GM12878 (cell line): ENCODE measurements around the gene NCMAP. TPM values are rescaled to one million over a fixed set of nuclear protein-coding genes. Genes with fewer than 3 reads are reported as not detected.

Source experiments
- ATF2 ChIP-seq: IDR thresholded peaks from 2 replicates; pipeline ENCODE4 v1.6.1; 2012; ENCODE audit warnings: low read length, inconsistent platforms
- BMI1 ChIP-seq: fragments of 450-650 bp; IDR thresholded peaks from 2 replicates; pipeline ENCODE4 v1.6.1; 2016; ENCODE audit warnings: mild to moderate bottlenecking, moderate library complexity, borderline replicate concordance
- CHD4 ChIP-seq: fragments of 200-600 bp; sonication (generic); IDR thresholded peaks from 2 replicates; pipeline ENCODE4 v1.6.1; 2016; ENCODE audit warnings: mild to moderate bottlenecking
- FOS ChIP-seq: IDR thresholded peaks from 3 replicates; pipeline ENCODE4 v1.6.1; 2011; ENCODE audit warnings: borderline replicate concordance; ENCODE audit not compliant: insufficient read length; ENCODE audit errors: extremely low read depth
- HCFC1 ChIP-seq: fragments of 150-350 bp; IDR thresholded peaks from 2 replicates; pipeline ENCODE4 v1.6.1; 2014; ENCODE audit warnings: low read length
- HDAC2 ChIP-seq: fragments of 200-600 bp; sonication (generic); IDR thresholded peaks from 2 replicates; pipeline ENCODE4 v1.6.1; 2017
- HDAC6 ChIP-seq: fragments of 200-600 bp; sonication (generic); IDR thresholded peaks from one replicate; pipeline ENCODE4 v1.8.0; 2017; ENCODE audit warnings: antibody characterized with exemption; ENCODE audit not compliant: unreplicated experiment
- IKZF1 ChIP-seq: fragments of 450-650 bp; conservative IDR thresholded peaks from 2 replicates; pipeline ENCODE4 v1.6.1; 2017; ENCODE audit warnings: antibody characterized with exemption, mild to moderate bottlenecking
- IRF4 ChIP-seq: IDR thresholded peaks from 2 replicates; pipeline ENCODE4 v1.6.1; 2011; ENCODE audit warnings: low read depth, low read length
- KDM1A ChIP-seq: fragments of 200-600 bp; sonication (generic); IDR thresholded peaks from 2 replicates; pipeline ENCODE4 v1.6.1; 2016; ENCODE audit warnings: borderline replicate concordance
- MAX ChIP-seq: IDR thresholded peaks from 2 replicates; pipeline ENCODE4 v1.6.1; 2012; ENCODE audit warnings: low read depth, low read length, improper control_type of control experiment
- MEF2A ChIP-seq: IDR thresholded peaks from 2 replicates; pipeline ENCODE4 v1.6.1; 2011; ENCODE audit warnings: low read depth, mild to moderate bottlenecking, low read length, moderate library complexity; ENCODE audit not compliant: insufficient read depth
- MXI1 ChIP-seq: fragments of 150-350 bp; IDR thresholded peaks from 2 replicates; pipeline ENCODE4 v1.6.1; 2011; ENCODE audit warnings: low read depth, mild to moderate bottlenecking, inconsistent platforms, low read length, improper control_type of control experiment
- NFYB ChIP-seq: IDR thresholded peaks from 2 replicates; pipeline ENCODE4 v1.6.1; 2011; ENCODE audit warnings: low read depth, mild to moderate bottlenecking, low read length, improper control_type of control experiment, moderate library complexity; ENCODE audit not compliant: insufficient read depth
- RAD21 ChIP-seq: IDR thresholded peaks from 2 replicates; pipeline ENCODE4 v1.6.1; 2011; ENCODE audit warnings: mild to moderate bottlenecking, low read depth, low read length, moderate library complexity; ENCODE audit not compliant: insufficient read depth
- RAD51 ChIP-seq: fragments of 450-650 bp; IDR thresholded peaks from 2 replicates; pipeline ENCODE4 v1.6.1; 2016; ENCODE audit warnings: moderate library complexity, mild to moderate bottlenecking, inconsistent platforms
- RB1 ChIP-seq: fragments of 450-650 bp; formaldehyde crosslinking; IDR thresholded peaks from 2 replicates; pipeline ENCODE4 v1.6.1; 2017; ENCODE audit warnings: mild to moderate bottlenecking, borderline replicate concordance
- RELB ChIP-seq: fragments of 450-650 bp; IDR thresholded peaks from 2 replicates; pipeline ENCODE4 v1.6.1; 2017; ENCODE audit warnings: low read depth, mild to moderate bottlenecking, moderate library complexity
- REST ChIP-seq: IDR thresholded peaks from 2 replicates; pipeline ENCODE4 v1.6.1; 2012; ENCODE audit warnings: mild to moderate bottlenecking, low read depth, low read length
- ZBTB4 ChIP-seq: fragments of 450-650 bp; formaldehyde crosslinking; IDR thresholded peaks from 2 replicates; pipeline ENCODE4 v1.4.0; 2022; ENCODE audit warnings: mild to moderate bottlenecking, moderate library complexity
- polyA plus RNA-seq, 11 experiments: library from polyadenylated mRNA; depleted of rRNA in 4 of 11; unstranded in 6 of 11; stranded (reverse) in 5 of 11; fragments of >200 nt; fragmentation: Nextera tagmentation in 4 of 11; fragmentation: Illumina TruSeq in 1 of 11; extraction: Ambion mirVana in 4 of 11; extraction: Trizol in 1 of 11; gene quantifications; 1 replicate in 1 of 11; 2 replicates in 10 of 11; pipeline versions ENCODE4 v1.2.1 to v1.2.3, GENCODE V29; 2011 to 2016; ENCODE audit warnings: inconsistent platforms in 2 of 11, missing spikeins in 2 of 11, low read depth in 1 of 11
- total RNA-seq, 4 experiments: library from RNA; depleted of rRNA in 3 of 4; stranded (reverse); fragments of >200 nt in 3 of 4; fragmentation: Illumina TruSeq in 1 of 4; extraction: Trizol in 1 of 4; gene quantifications; 2 replicates each; pipeline versions ENCODE4 v1.2.1 to v1.2.3, GENCODE V29; 2013 to 2021

Gene NCMAP
- total and polyA plus RNA-seq, 10 of the 15 experiments (the other 5 are each of a cell fraction or from before 2014, with no cell fraction given): not detected

GRCh38 chr1:24642481-24643362 lies 86.8 kb downstream of the NCMAP start, which contains the start of gene SRRM1 (continued):
- TF ChIP-seq BMI1 (no peak), RAD51 (peak; percentile 89), FOS (peak; percentile 10), ZBTB4 (CRISPR knock-in tag) (no peak), HDAC2 (no peak), ATF2 (no peak), RAD21 (no peak), RELB (peak; percentile 85; the same call in 1 of the 2 replicates), CHD4 (no peak), MEF2A (peak; percentile 51; the same call in 1 of the 2 replicates), KDM1A (no peak), HCFC1 (peak; percentile 58), NFYB (peak; percentile 92), MAX (peak; percentile 65), MXI1 (peak; percentile 50; the same call in 1 of the 2 replicates), HDAC6 (peak; percentile 38), RB1 (no peak; the same call in 1 of the 2 replicates), IRF4 (no peak), IKZF1 (peak; percentile 100), REST (no peak)
